ENCODE data around the gene GEN1. TPM values are rescaled to one million over a fixed set of nuclear protein-coding genes. Genes with fewer than 3 reads are reported as not detected.

GEN1 gene
- total and polyA plus RNA-seq, 8 donors, result 0.58 to 65.2 (median 5.4) TPM

DNA sequence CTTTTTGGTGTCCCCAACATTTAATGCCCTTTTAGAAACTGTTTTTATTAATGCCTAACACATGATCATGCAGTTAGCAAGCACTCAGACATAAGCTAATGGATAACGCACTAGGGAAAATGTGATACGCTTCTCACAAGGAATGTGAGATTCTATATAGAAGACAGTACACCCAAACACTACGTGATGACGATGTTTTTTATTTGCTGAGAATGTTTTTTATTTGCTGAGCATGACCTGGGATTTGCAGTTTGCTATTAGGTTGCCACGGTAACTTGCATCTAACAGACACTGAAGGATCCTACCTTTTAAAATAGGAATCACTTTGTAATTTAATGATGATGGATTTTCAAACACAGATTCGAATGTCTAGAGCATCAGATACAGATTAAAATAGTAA lies 5.2 kb upstream of the GEN1 start:
- Histone ChIP-seq H3K4me3 (no peak overlapping the region), H3K27me3 (no peaks in the 10 kb centered on the region), H3K4me1 (peaks cover 0 to 20% (median 12%) of the 10 kb centered on the region in 4 donors), H3K27ac (no peak overlapping the region), H3K36me3 (peaks cover 0 to 14% (median 8%) of the 10 kb centered on the region in 4 donors), H3K9me3 (no peaks in the 10 kb centered on the region)
- intact Hi-C loops (cut with DNase I; ENCODE audit: low total_unique reads), result no loop called here
- WGBS, 5 donors, result 83 to 93% (median 84%) methylated on average over 6 of the region's 6 CpGs
- TF ChIP-seq EP300 (IDR thresholded peaks at IDR 0.05) (no peak), POLR2AphosphoS5 (IDR thresholded peaks at IDR 0.05) (no peak), POLR2A (IDR thresholded peaks at IDR 0.05) (no peak)
- TF ChIP-seq, protein P1, sequence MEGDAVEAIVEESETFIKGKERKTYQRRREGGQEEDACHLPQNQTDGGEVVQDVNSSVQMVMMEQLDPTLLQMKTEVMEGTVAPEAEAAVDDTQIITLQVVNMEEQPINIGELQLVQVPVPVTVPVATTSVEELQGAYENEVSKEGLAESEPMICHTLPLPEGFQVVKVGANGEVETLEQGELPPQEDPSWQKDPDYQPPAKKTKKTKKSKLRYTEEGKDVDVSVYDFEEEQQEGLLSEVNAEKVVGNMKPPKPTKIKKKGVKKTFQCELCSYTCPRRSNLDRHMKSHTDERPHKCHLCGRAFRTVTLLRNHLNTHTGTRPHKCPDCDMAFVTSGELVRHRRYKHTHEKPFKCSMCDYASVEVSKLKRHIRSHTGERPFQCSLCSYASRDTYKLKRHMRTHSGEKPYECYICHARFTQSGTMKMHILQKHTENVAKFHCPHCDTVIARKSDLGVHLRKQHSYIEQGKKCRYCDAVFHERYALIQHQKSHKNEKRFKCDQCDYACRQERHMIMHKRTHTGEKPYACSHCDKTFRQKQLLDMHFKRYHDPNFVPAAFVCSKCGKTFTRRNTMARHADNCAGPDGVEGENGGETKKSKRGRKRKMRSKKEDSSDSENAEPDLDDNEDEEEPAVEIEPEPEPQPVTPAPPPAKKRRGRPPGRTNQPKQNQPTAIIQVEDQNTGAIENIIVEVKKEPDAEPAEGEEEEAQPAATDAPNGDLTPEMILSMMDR (IDR thresholded peaks at IDR 0.05), result no peak
- DNase-seq, result no peak

DNA sequence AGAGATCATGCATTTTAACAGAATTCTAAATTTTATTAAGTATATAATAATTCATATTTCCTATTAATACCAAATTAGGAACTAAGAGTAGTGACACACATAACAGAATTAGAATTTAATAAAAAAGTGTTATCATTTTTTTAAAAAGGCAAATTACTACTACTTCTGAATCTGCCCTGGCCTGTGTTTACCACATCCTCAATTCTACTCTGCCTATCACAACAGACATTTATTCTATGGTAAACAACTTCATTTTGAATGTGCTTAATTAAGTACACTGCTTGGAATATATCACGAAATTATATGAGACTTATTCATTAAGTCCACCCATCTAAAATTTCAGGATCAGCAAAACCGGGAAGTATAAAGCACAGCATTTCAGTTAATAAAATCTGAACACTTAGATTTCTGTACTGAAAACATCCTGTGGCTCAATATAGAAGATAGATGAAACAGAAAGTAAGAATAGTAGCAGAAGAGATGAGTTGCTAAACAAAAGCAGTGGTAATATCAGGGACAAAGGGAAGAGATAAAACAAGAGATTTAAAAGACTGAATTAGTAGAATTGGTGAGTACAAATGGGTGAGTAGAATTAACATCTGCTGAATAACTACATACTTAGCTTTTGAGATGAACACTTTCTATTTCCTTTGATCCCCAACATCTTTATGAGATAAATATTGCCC lies 4.0 kb upstream of the GEN1 start:
- H3K36me3 ChIP-seq, result peaks cover 0 to 3% (median under 1%) of the 10 kb centered on the region in 4 donors
- TF ChIP-seq EP300 (IDR thresholded peaks at IDR 0.05) (no peak), POLR2AphosphoS5 (IDR thresholded peaks at IDR 0.05) (no peak), POLR2A (IDR thresholded peaks at IDR 0.05) (no peak)
- TF ChIP-seq, protein P1 (IDR thresholded peaks at IDR 0.05), result no peak
- peaks cover 4 to 28% (median 21%) of the 10 kb centered on the region in 4 donors for H3K4me1 ChIP-seq
- no peak for DNase-seq
- intact Hi-C loops (cut with DNase I; ENCODE audit: low total_unique reads), result no loop called here
- no peaks in the 10 kb centered on the region for H3K27me3 ChIP-seq
- H3K9me3 ChIP-seq, result no peaks in the 10 kb centered on the region
- no peak overlapping the region for H3K27ac ChIP-seq
- no peak overlapping the region for H3K4me3 ChIP-seq
- WGBS, 5 donors, result 79 to 91% (median 87%) methylated on average over 2 of the region's 2 CpGs

DNA sequence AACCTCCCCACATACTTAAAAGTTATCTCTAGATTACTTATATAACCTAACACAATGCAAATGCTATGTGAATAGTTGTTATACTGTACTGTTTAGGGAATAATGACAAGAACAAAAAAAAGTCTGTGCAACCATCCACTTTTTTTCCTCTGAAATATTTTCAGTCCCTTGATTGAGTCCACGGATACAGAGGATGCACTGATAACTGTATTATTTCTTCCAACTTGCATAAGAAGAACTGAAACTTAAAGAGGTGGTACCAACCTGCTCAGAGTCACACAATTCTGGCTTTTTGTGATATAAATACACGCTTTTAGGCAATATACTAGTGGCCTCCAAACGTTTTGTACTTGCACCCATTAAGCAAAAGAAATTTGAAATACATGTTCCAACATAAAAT lies 1.7 kb upstream of the GEN1 start:
- Histone ChIP-seq H3K36me3 (no peaks in the 10 kb centered on the region), H3K4me3 (peak overlapping the region in 1 of 4 donors; percentile 87), H3K4me1 (peaks cover 4 to 38% (median 22%) of the 10 kb centered on the region in 4 donors), H3K27ac (no peak overlapping the region), H3K9me3 (no peaks in the 10 kb centered on the region), H3K27me3 (no peaks in the 10 kb centered on the region)
- intact Hi-C loops (cut with DNase I; ENCODE audit: low total_unique reads), result no loop called here
- WGBS, 5 donors, result 43 to 57% (median 54%) methylated on average over 3 of the region's 3 CpGs
- no peak for DNase-seq
- no peak for TF ChIP-seq POLR2AphosphoS5 (IDR thresholded peaks at IDR 0.05)
- no peak for TF ChIP-seq EP300 (IDR thresholded peaks at IDR 0.05)
- TF ChIP-seq POLR2A (IDR thresholded peaks at IDR 0.05), result no peak
- TF ChIP-seq, protein P1 (IDR thresholded peaks at IDR 0.05), result no peak

- Histone ChIP-seq H3K4me3 (peak overlapping the region; percentile 87 to 98 (median 92)), H3K27me3 (no peaks in the 10 kb centered on the region), H3K36me3 (no peaks in the 10 kb centered on the region), H3K9me3 (no peaks in the 10 kb centered on the region), H3K4me1 (peaks cover 4 to 43% (median 22%) of the 10 kb centered on the region in 4 donors), H3K27ac (peak overlapping the region; percentile 95 to 99 (median 97))
- peak; percentile 56 to 81 for DNase-seq
- WGBS, 5 donors, result 1 to 2% (median 1%) methylated on average over 22 to 70 of the region's 70 CpGs
- peak in 1 of 3 donors; percentile 24 for TF ChIP-seq POLR2AphosphoS5 (IDR thresholded peaks at IDR 0.05)
- TF ChIP-seq POLR2A (IDR thresholded peaks at IDR 0.05), result no peak
- intact Hi-C loops (cut with DNase I; ENCODE audit: low total_unique reads), result no loop called here
These were observed 791 bp upstream of the GEN1 start for GRCh38 chr2:17752892-17753802.
